Measurements from ENCODE around the gene PXK.

PXK gene

GRCh38 chr3:58305882-58306711, 26.6 kb upstream of the PXK start, which contains the start of the genes HTD2 and RPP14:
TSS of gene HTD2 (plus strand) at chr3:58306520. CDS start at chr3:58317614, 11,094 bp downstream.
TSS of gene RPP14 (plus strand) at chr3:58306245. CDS start at chr3:58310330, 4,085 bp downstream.
- Histone ChIP-seq H3K36me3 (ENCODE audit: insufficient read depth, insufficient read length, low read length) (peaks cover 38% of the 10 kb centered on the region), H3K4me1 (ENCODE audit: insufficient read depth, insufficient read length) (peaks cover 3% of the 10 kb centered on the region), H3K27me3 (ENCODE audit: insufficient read depth, insufficient read length) (no peaks in the 10 kb centered on the region), H3K4me3 (ENCODE audit: insufficient read length, low read depth) (peak within 1 kb of the TSS; percentile 90), H3K9ac (ENCODE audit: insufficient read length, low read depth) (peak within 1 kb of the TSS; percentile 97), H3K9me3 (ENCODE audit: insufficient read depth, low read length) (no peaks in the 10 kb centered on the region)
- peak; percentile 98 for DNase-seq (ENCODE audit: low read depth, low spot score)
- TF ChIP-seq YY1 (IDR thresholded peaks at IDR 0.05; ENCODE audit: insufficient read depth, insufficient read length) (no peak), ZNF274 (IDR thresholded peaks at IDR 0.05; ENCODE audit: low read depth, low read length) (no peak), SUZ12 (IDR thresholded peaks at IDR 0.05; ENCODE audit: extremely low read depth, insufficient read depth, insufficient read length) (no peak)

GRCh38 chr3:58307639-58308215, 25.0 kb upstream of the PXK start:
- peak overlapping the region; percentile 97 for H3K9ac ChIP-seq (ENCODE audit: insufficient read length, low read depth)
- H3K36me3 ChIP-seq (ENCODE audit: insufficient read depth, insufficient read length, low read length) = peaks cover 53% of the 10 kb centered on the region
- H3K9me3 ChIP-seq (ENCODE audit: insufficient read depth, low read length) = no peaks in the 10 kb centered on the region
- TF ChIP-seq SUZ12 (IDR thresholded peaks at IDR 0.05; ENCODE audit: extremely low read depth, insufficient read depth, insufficient read length) (no peak), YY1 (IDR thresholded peaks at IDR 0.05; ENCODE audit: insufficient read depth, insufficient read length) (no peak), ZNF274 (IDR thresholded peaks at IDR 0.05; ENCODE audit: low read depth, low read length) (no peak)
- H3K4me3 ChIP-seq (ENCODE audit: insufficient read length, low read depth) = peak overlapping the region; percentile 90
- H3K4me1 ChIP-seq (ENCODE audit: insufficient read depth, insufficient read length) = peaks cover 3% of the 10 kb centered on the region
- no peak for DNase-seq (ENCODE audit: low read depth, low spot score)
- no peaks in the 10 kb centered on the region for H3K27me3 ChIP-seq (ENCODE audit: insufficient read depth, insufficient read length)

DNA sequence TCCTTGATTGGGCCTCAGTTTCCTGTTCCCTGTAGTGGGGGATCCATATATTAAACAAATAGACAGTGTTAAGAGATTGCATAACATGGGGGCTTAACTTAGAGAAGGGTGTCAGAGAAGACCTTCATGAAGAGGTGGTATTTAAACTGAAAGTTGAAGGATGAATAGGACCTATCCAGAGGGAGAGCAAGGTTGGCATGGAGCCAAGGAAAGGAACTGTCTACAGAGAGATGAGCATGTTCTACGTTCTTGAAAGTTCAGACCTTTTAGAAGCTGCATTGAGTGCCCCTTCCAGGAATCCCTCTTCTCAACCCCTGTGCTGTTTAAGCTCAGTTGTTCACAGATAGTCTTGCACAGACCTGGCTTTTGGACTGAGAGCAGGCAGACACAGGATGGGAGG, 24.0 kb upstream of the PXK start:
- no peak for DNase-seq (ENCODE audit: low read depth, low spot score)
- H3K9ac ChIP-seq (ENCODE audit: insufficient read length, low read depth) = peak overlapping the region; percentile 36
- H3K9me3 ChIP-seq (ENCODE audit: insufficient read depth, low read length) = no peaks in the 10 kb centered on the region
- no peak overlapping the region for H3K4me3 ChIP-seq (ENCODE audit: insufficient read length, low read depth)
- peaks cover 3% of the 10 kb centered on the region for H3K4me1 ChIP-seq (ENCODE audit: insufficient read depth, insufficient read length)
- TF ChIP-seq YY1 (IDR thresholded peaks at IDR 0.05; ENCODE audit: insufficient read depth, insufficient read length) (no peak), ZNF274 (IDR thresholded peaks at IDR 0.05; ENCODE audit: low read depth, low read length) (no peak), SUZ12 (IDR thresholded peaks at IDR 0.05; ENCODE audit: extremely low read depth, insufficient read depth, insufficient read length) (no peak)
- peaks cover 63% of the 10 kb centered on the region for H3K36me3 ChIP-seq (ENCODE audit: insufficient read depth, insufficient read length, low read length)
- no peaks in the 10 kb centered on the region for H3K27me3 ChIP-seq (ENCODE audit: insufficient read depth, insufficient read length)

GRCh38 chr3:58317811-58318210, 14.9 kb upstream of the PXK start:
- no peak for DNase-seq (ENCODE audit: low read depth, low spot score)
- Histone ChIP-seq H3K36me3 (ENCODE audit: insufficient read depth, insufficient read length, low read length) (peaks cover 64% of the 10 kb centered on the region), H3K4me1 (ENCODE audit: insufficient read depth, insufficient read length) (no peaks in the 10 kb centered on the region), H3K27me3 (ENCODE audit: insufficient read depth, insufficient read length) (no peaks in the 10 kb centered on the region), H3K4me3 (ENCODE audit: insufficient read length, low read depth) (no peak overlapping the region), H3K9ac (ENCODE audit: insufficient read length, low read depth) (no peak overlapping the region), H3K9me3 (ENCODE audit: insufficient read depth, low read length) (no peaks in the 10 kb centered on the region)
- no peak for TF ChIP-seq SUZ12 (IDR thresholded peaks at IDR 0.05; ENCODE audit: extremely low read depth, insufficient read depth, insufficient read length)
- no peak for TF ChIP-seq ZNF274 (IDR thresholded peaks at IDR 0.05; ENCODE audit: low read depth, low read length)
- TF ChIP-seq YY1 (IDR thresholded peaks at IDR 0.05; ENCODE audit: insufficient read depth, insufficient read length) = no peak

GRCh38 chr3:58321791-58322190, 10.9 kb upstream of the PXK start:
- no peak for TF ChIP-seq SUZ12 (IDR thresholded peaks at IDR 0.05; ENCODE audit: extremely low read depth, insufficient read depth, insufficient read length)
- no peak for TF ChIP-seq ZNF274 (IDR thresholded peaks at IDR 0.05; ENCODE audit: low read depth, low read length)
- TF ChIP-seq YY1 (IDR thresholded peaks at IDR 0.05; ENCODE audit: insufficient read depth, insufficient read length) = no peak
- H3K36me3 ChIP-seq (ENCODE audit: insufficient read depth, insufficient read length, low read length) = peaks cover 31% of the 10 kb centered on the region
- H3K9me3 ChIP-seq (ENCODE audit: insufficient read depth, low read length) = no peaks in the 10 kb centered on the region
- no peaks in the 10 kb centered on the region for H3K4me1 ChIP-seq (ENCODE audit: insufficient read depth, insufficient read length)
- no peaks in the 10 kb centered on the region for H3K27me3 ChIP-seq (ENCODE audit: insufficient read depth, insufficient read length)
- H3K4me3 ChIP-seq (ENCODE audit: insufficient read length, low read depth) = no peak overlapping the region
- H3K9ac ChIP-seq (ENCODE audit: insufficient read length, low read depth) = no peak overlapping the region
- peak; percentile 56 for DNase-seq (ENCODE audit: low read depth, low spot score)

- Histone ChIP-seq H3K9ac (ENCODE audit: insufficient read length, low read depth) (no peak overlapping the region), H3K36me3 (ENCODE audit: insufficient read depth, insufficient read length, low read length) (peaks cover 21% of the 10 kb centered on the region), H3K27me3 (ENCODE audit: insufficient read depth, insufficient read length) (no peaks in the 10 kb centered on the region), H3K4me3 (ENCODE audit: insufficient read length, low read depth) (no peak overlapping the region), H3K9me3 (ENCODE audit: insufficient read depth, low read length) (no peaks in the 10 kb centered on the region), H3K4me1 (ENCODE audit: insufficient read depth, insufficient read length) (no peaks in the 10 kb centered on the region)
- no peak for TF ChIP-seq SUZ12 (IDR thresholded peaks at IDR 0.05; ENCODE audit: extremely low read depth, insufficient read depth, insufficient read length)
- no peak for DNase-seq (ENCODE audit: low read depth, low spot score)
These were observed 9.9 kb upstream of the PXK start for GRCh38 chr3:58322793-58323192.
